Bladder microvascular endothelial cell (primary cell): Measurements from ENCODE around the gene CCM2. TPM values are rescaled to one million over a fixed set of nuclear protein-coding genes. Genes with fewer than 3 reads are reported as not detected.

Source experiments
- total RNA-seq: library from RNA; depleted of rRNA; stranded (reverse); fragments of >200 nt; gene quantifications from 2 replicates; pipeline ENCODE4 v1.2.3, GENCODE V29; 2014

Gene CCM2
- total RNA-seq, result 64.1 and 72.2 TPM in 2 replicates

GRCh38 chr7:45000093-45001032 is at the start of gene CCM2:
Gene CCM2 (plus strand): TSS chr7:45000201. CDS start chr7:45000334, 133 bp downstream.

GRCh38 chr7:44978511-44979366 is 21.3 kb upstream of the CCM2 start, which contains the start of gene MYO1G:
Gene MYO1G (minus strand): TSS chr7:44979015. CDS start chr7:44978961, 54 bp downstream.

GRCh38 chr7:45088821-45089340 is 88.9 kb downstream of the CCM2 start, which contains the start of gene NACAD:
Gene NACAD (minus strand): TSS chr7:45088969. CDS start chr7:45088894, 75 bp downstream.

GRCh38 chr7:45111298-45112223 is 111.6 kb downstream of the CCM2 start, which contains the start of gene TBRG4:
Gene TBRG4 (minus strand): TSS chr7:45111697. CDS start chr7:45109237, 2,460 bp downstream.

Other genes with a start within 250 kb of the CCM2 start
- gene PPIA, start 203.5 kb upstream of the CCM2 start, total RNA-seq, result 1,086 and 1,951 TPM in 2 replicates
- 210 and 226 TPM in 2 replicates for gene H2AZ2, start 152.1 kb upstream of the CCM2 start, total RNA-seq
- 12.1 and 24.1 TPM in 2 replicates for gene PURB, start 114.7 kb upstream of the CCM2 start, total RNA-seq
- gene MYO1G, start 21.2 kb upstream of the CCM2 start, total RNA-seq, result under 0.01 and 0.13 TPM in 2 replicates
- gene NACAD, start 88.8 kb downstream of the CCM2 start, total RNA-seq, result 0.32 and 2.0 TPM in 2 replicates
- 54.2 and 59.0 TPM in 2 replicates for gene TBRG4, start 111.5 kb downstream of the CCM2 start, total RNA-seq
- gene RAMP3, start 157.6 kb downstream of the CCM2 start, total RNA-seq, result 0.81 and 25.9 TPM in 2 replicates